ENCODE results near the gene CCDC106.

The CCDC106 gene

DNA sequence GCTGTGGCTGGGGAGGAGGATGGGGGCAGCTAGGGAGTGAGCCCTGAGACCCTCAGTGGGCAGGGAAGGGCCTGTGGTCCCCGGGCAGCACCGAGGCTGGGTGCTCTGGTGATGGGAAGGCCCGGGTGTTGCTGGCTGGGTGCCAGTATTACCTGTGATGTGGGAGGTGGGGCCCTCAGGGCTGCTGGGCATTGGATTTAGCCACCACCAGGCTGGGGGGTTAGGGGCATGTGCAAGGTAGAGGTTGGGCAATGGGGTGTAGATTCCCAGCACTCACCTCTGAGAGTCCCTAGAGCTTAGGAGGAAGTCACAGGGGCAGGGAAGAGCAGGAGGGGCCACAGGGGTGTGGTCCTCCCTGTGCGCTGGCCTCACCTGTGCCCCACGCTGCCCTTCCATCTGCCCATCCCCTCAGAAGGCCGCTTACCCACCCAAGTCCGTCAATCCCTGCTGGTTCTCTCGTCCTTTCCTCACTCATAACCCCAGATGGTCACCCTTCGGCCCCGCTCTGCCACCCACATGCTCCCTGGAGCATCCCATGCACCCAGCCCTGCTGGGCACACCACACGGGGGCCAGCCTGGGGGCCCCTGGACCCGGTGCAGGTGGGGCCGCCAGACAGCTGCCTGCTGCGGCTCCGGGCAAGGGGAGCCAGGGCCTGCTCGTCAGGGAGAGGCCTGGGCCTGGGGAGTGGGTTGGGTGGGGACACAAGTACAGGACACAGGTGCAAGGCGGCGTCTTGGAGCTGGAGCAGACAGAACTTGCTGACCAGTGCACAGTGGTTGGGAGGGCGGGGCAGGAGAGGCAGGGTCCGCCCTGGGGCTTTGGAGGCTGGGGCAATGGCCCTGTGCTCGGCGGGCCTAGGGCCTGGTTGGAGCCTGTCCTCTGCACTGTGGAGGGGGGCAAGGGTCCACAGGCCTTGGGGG lies 39.5 kb downstream of the CCDC106 start:
- DNase-seq: no peak

DNA sequence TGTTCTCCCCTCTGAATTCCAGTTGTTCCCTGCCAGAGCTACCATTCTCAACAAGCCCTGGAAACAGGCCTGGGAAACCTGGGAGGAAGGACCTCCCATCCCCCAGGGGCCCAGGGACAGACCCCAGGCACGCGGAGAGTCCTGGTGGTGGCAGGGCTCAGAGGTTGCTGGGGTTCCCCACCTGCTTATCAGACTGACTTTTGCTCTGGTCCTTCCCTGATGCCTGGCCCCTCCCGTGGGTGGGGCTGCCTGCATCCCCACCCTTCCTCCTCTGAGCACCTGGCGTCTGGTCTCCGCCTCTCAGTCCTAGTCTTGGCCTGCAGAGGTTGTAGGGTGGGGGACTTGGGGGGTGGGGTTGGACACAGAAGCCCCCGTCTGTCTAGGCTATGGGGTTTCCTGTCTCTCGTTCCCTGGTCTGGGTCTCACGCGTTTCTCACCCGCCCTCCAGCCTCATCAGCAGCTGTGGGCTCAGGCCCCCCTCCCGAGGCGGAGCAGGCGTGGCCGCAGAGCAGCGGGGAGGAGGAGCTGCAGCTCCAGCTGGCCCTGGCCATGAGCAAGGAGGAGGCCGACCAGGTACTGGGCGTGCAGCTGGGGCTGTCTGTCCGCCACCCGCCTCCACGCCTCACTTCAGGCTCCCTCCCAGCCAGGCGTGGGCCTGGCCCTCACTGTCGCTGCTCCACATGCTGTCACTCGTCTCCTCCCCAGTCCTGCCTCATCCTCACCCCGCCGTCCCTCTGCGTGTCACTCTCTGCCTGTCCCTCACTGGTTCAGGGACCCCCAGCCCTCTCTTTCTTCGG lies 40.6 kb downstream of the CCDC106 start:
- no peak for DNase-seq

DNA sequence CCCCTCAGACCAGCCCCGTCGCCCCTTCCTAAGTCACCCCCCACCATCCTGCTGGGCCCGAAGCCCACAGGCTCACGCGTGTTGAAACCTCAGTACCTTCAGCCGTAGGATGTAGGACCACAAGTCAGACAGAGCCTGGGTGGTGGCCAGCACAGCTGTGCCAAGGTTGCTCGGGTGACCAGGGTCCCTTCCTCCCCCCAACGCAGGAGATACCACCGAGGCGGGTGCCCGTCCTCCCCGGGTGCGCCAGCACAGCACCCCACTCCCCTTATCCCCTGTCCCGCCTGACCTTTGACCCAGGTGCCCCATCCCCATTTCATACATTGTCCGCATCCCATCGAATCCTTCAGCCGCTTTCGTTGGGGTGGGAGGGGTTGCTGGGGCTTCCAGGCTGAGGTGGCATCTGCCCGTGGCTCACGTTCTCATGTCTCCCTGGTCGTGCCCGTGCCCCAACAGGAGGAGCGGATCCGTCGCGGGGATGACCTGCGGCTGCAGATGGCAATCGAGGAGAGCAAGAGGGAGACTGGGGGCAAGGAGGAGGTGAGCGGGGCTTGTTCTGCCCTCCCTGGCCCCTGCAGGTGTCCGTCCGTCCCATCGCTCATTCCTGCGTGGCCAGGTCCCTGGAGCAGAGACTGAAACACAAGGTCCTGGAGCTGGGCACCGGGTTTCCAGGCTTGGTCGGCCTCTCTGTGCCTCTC lies 41.5 kb downstream of the CCDC106 start:
- DNase-seq: no peak

DNA sequence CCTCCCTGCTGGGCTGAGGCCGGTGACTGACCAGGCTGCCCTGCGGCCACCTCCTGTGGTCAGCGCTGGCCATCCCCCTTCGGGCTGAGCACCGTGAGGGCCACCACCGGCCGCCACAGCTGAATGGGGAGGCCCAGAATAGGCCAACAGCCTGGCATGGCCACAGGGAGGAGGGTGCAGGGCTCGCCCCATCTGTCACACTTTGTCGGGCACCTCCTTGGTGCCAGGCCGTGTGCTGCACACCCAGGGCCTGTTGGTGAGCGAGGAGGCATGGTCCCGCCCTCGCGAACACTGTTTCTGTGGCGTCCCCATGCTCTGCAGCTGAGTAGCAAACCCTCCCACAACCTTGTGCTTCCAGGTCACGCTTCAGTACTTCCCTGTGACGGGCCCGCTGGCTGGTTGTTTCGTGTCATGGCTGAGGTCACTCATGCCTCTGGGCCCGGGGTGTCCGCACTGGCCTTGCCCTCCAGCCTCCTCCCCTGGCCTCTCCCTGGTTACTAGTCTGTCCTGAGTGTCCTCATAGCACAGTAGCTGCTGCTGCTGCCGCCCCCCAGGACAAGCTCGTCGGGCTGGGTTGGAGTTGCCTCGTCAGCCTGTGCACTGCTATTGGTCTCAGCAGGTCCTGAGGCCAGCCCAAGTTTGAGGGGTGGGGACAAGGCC lies 42.2 kb downstream of the CCDC106 start:
- DNase-seq: no peak

DNA sequence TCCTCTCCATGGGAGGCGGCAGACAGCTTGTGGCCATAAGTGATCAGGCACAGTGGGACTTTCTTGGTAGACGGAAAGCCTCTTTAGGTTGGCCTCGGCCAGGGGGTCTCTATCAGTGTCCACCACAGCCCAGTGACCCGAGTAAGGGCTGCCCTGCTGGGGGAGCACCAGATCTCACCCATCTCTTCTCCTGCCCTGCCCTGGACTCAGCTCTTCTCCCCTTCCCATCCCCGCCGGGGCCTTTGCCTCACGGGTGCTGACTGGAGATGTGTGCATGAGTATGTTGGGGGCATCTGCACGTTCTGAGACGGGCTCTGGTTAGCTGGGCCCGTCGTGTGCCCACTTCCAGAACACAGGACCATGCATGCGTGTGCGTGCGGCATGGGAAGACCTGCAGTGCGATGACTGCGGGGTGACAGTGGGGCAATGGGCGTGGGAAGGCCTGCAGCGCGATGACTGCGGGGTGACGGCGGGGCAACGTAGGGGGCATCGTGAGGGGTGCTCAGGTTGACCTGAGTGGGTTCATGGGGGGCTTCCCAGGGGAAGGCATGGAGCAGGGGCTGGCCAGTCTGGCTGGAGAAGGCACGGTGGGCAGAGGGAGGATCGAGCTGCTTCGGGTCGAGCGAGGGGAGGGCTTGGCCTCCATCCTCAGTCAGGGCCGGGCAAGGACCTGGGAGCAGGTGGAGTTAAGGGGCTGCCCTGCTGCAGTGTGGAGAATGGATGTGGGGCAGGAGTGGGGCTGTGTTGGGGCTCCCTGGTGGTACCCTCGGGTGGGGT lies 42.9 kb downstream of the CCDC106 start:
- no peak for DNase-seq

DNA sequence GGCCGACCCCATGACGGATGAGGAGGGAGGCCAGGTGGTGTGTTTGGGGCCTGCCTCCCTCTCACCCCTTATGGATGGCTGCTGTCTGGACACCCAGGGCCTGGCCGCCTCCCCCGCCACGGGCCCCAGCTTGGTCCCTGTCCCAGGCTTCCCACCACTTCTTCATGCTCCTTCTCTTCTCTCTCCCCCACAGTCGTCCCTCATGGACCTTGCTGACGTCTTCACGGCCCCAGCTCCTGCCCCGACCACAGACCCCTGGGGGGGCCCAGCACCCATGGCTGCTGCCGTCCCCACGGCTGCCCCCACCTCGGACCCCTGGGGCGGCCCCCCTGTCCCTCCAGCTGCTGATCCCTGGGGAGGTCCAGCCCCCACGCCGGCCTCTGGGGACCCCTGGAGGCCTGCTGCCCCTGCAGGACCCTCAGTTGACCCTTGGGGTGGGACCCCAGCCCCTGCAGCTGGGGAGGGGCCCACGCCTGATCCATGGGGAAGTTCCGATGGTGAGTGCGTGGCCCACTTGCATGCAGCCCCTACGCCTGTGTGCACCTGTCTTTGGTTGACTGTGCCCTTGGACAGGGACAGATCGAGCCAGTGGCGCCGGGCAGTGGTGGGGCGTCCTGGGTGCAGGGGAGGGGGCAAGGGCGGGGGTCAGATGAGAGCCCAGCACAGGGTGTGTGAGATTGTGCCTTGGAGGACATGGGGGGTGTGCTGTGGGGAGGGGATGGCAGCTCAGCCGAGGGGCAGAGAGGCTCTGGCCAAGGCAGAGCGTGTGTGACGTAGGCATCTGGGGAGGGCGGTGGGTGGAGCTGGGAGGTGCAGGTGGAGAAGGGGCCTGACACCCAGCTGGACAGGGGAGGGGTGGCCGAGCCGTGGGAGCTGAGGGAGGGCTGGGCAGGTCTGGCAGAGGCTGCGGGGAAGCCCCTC lies 43.8 kb downstream of the CCDC106 start:
- DNase-seq: no peak

DNA sequence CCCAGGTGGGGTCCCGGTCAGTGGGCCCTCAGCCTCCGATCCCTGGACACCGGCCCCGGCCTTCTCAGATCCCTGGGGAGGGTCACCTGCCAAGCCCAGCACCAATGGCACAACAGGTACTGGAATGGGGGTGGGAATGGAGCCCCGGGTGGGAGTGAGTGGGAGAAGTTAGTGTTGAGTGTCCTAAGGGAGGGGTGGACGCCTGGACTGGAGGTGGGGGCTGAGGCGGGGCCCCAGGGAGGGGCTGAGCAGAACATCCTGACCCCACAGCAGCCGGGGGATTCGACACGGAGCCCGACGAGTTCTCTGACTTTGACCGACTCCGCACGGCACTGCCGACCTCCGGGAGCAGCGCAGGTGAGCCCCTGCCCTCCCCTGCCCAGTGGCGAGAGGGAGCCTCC lies 44.7 kb downstream of the CCDC106 start:
- no peak for DNase-seq

DNA sequence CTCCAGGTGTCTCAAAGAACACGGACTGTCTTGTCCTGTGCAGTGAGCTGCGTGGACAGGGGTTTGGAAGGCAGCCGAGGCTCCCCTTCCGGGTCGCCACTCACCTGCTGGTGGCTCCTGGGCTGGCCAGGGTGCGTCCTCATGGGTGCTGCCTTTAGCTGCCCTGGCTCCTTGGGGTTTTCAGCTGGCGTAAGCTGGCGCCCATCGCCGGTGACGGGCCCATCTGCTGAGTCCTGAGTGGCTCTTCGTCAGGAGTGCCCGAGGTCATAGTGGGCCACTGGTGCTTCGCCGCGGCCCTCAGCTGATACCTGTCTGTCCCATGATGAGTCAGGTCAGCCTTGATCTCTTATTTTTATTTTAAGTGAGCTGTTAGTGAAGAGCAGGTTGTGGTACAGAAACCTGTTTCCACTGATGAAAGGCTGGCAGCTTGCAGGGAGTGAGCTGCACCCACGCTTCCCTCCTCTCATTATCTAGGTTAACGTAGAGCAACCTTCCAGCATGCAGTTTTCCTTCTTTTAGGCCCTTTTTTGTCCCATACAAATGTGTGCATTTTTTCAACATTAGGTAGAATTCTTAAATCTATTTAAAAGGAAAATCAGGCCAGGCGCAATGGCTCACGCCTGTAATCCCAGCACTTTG lies 45.4 kb downstream of the CCDC106 start:
- no peak for DNase-seq

DNA sequence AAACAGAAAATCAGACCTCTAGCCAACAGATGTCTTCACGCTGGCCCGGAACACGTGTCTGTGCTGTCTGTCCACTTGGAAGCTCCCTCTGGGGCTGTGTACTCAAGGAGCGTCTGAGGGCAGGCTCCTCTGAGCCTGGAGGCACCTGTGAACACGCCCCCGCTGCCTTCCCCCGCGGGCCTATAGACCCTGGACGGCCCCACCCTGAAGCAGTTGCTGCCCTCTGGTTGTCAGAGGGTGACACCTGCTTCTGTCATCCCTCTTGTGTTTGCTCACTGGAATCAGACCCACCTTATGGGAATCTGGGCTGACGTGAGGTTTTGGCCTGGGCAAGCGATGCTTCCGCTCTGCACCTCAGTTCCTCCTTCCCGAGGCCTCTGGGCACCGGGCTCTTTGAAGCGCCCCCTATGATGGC lies 46.2 kb downstream of the CCDC106 start:
- no peak for DNase-seq

DNA sequence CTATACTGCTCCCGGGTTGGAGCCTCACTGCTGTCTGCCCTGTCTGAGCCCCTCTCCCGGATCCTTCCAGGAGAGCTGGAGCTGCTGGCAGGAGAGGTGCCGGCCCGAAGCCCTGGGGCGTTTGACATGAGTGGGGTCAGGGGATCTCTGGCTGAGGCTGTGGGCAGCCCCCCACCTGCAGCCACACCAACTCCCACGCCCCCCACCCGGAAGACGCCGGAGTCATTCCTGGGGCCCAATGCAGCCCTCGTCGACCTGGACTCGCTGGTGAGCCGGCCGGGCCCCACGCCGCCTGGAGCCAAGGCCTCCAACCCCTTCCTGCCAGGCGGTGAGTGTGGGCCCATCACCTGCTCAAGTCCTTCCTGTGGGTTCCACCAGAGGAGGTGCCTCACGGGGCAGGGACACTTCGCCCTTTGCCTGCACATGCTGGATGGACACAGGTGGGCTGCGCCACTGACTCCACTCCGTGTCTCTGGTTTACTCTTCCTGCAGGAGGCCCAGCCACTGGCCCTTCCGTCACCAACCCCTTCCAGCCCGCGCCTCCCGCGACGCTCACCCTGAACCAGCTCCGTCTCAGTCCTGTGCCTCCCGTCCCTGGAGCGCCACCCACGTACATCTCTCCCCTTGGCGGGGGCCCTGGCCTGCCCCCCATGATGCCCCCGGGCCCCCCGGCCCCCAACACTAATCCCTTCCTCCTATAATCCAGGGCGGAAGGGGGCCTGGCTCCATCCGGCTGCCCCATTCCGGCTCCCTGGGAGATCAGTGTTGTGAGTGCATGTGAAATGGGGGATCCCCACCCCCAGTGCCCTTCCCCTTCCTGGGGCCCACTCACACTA lies 46.9 kb downstream of the CCDC106 start:
- DNase-seq: no peak

DNA sequence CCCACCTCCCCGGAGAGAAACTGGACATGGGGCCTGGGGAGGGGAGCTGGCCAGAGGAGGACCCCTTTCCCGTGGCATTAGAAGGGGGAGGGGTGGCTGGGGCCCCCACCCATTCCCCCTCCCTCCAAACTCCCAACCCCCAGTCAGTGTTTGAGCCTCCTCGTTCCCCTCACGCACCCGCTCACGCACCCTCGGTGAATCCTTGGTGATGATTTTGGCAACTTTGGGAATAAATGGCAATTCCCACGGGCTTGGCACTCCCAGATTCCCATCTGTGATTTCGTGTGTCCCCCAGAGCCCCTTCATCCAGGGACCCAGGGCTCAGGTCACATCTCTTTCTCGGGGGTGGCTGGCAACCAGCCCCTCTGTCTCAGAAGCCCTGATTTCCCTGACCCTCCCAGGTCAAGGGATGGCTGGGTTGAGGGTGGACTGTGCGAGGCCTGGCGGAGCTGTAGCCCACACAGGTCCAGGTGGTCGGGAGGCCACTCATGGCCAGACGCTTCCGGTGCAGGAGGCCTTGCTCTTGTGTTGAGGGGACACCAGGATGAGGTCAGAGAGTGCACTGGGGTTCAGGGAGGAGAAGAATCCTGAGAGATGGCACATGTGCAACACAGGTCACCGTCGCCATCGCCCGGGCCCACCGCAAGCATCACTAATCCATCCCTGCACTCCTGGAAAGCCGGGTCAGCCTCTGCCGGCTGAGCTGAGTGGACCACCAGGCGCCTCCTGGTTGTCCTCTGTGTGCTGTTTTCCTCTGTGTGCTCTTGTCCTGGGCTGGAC lies 47.7 kb downstream of the CCDC106 start:
- DNase-seq: no peak

DNA sequence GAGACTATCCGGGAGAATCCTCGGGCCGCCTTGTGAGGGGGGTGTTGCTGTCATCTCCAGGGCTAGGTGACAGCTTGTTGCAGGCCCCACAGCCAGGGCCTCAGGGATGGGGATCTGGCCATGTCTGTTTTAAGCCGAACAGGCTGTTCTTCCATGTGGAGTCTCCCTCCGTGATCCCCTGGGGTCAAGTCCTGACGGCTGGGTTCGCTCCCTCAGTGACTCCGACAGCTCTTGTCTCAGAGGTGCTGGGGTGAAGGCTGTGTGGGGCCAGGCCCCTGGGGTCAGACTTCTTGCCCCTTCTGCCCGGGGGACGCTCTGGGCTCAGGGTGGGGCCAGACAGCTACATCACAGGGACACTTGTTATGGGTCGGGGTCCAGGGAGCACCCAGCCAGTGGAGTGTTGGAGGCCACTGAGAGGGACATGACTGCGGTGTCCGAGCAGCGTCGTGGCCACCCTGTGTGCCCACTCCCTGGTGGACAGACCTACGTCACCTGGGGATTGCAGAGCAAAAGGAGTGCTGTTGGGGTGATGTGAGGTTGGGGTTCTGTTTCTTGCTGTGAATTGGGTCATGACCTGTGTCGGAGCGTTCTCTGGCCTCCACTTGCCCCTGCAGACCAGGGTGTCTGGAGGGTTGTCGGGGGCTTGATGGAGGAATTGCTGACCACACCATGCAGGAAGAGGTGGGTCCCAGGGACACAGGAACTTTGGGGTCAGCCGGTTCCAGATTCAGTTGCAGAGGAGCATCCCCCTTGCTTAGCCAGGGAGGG lies 48.5 kb downstream of the CCDC106 start:
- DNase-seq: no peak

DNA sequence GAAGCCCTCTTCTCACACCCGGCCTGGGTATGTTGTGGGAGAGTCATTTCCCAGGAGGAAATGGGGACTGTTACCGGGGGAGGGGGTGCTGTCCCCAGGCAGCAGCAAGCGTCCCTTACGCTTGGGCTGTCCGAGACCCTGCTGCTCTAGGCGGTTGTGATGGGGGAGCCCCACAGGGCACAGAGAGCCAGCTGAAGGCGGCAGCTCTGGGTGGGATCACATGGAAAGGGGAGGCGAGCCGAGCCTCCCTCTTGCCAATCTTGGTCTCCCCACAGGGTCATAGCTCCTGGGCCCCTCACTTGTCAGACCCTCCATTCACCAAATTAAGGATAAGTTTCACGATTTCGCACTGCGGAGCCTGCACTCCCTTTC lies 49.0 kb downstream of the CCDC106 start:
- DNase-seq: no peak

DNA sequence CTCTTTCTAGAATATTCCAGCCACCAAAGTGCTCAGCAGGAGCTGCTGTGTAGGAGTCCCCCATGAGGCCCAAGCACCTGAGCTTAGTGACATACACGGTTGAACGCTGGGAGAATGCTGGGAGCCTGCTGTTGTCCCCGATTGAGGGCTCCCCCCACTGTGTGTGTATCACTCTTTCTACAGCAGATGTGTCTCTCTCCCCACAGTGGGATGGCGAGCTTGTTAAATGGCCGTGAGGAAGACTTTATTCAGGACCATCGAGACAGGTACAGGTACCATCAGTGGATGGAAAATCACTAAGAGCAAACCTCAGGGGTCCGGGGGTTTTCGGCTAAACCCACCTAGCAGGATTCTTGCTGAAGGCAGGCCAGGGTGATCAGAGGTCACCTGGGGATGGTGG lies 49.7 kb downstream of the CCDC106 start:
- DNase-seq: no peak

DNA sequence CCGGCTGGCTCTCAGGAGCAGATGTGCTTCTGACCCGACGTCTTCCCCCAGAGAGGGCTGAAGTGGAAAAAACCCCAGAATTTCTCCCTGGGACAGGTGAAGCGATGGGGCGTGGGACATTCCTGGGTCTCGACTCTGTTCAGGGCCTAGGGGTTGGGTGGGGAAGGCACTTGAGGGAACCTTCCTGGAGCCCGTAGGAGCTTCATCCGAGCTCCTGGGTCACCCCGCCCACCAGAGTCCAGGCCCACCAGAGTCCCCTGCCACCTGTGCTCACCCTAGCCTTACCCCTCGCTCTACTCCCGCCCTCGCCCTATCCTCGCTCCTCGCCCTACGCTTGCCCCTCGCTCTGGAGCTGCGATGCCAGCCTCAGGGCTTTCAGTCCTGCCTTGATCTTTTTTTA lies 50.2 kb downstream of the CCDC106 start:
- DNase-seq: no peak

DNA sequence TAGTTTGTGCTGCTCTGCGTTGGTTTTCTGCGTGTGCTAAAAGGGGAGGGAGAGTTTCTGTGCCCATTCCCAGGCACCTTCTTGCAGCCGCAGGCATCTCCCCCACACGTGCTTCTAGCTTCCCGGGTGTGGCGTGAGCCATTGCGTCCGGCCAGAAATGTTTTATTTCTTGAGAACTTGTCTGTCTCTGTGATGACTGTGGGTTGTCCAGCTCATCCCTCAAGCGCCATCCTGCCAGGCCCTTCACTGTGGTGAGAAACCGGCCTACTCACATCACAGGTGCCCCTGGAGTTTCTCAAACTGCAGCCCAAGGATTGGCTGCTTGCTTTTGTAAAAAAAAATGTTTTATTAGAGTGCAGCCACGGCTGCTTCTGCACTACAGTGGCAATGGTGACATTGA lies 51.2 kb downstream of the CCDC106 start:
- no peak for DNase-seq

DNA sequence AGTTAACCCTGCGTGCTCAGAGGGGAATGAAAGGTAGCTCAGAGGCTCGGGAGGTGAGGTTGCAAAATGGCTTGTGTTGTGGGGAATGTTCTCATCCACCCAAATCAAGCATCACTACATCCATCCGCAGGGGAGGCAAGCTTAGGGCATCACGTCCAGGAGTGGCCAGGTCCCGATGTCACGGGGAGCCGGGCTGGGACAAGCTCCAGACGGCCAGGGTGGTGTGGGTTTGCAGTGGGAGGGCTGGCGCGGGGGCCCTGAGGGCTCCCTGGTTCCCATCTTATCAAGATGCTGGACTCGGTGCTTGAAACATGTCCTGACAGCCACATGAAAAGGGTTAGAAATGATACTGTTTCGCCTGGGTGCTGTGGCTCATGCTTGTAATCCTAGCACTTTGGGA lies 52.8 kb downstream of the CCDC106 start:
- no peak for DNase-seq

DNA sequence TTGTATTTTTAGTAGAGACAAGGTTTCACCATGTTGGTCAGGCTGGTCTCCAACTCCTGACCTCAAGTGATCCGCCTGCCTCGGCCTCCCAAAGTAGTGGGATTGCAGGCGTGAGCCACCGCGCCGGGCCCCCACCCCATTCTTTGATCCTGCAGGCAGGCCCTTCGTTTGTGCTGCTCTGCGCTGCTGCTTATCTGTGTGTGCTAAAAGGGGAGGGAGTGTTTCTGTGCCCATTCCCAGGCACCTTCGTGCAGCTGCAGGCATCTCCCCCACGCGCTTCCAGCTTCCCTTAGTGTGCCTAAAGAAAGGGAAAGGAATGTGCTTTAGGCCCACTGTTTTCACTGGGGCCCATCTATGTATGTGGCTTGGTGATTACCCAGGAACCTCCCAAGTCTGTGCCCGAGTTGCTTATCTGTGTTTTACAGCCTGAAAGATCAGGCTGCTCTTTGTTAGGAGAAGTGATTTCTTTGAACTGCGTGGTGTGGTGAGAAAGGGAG lies 54.2 kb downstream of the CCDC106 start:
- no peak for DNase-seq
